Measurements from ENCODE around the gene RAB30. TPM values are rescaled to one million over a fixed set of nuclear protein-coding genes. Genes with fewer than 3 reads are reported as not detected.

The RAB30 gene
- total RNA-seq, 1 donor from 2014 or later, result 15.4 TPM

DNA sequence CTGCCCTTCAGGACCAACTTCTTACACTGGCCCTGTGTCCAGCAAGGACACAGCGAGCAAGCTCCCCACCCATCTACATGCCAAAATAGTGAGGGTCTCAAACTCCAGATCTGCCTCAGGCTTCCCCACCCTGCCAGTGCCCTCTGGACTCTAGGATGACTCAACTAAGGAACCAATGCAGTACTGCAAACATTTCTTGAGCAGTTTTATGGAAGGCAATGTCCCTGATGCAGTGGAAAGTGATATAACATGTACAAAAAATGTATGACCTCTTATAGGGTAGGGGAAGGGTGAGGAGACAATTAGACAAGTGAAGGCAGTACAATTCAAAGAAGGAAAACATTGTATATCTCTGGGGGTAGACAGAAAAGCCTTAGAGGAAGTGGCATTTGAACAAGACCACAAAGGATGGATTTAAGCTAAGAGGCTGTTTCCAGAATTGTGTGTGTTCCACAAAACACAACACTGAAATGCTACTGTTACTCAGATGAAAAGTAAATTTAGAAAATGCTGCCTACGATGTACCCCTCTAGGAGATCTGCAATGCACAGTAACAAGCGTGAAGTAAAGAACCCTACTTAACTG, 47.3 kb downstream of the RAB30 start:
- no peaks in the 10 kb centered on the region for H3K36me3 Mint-ChIP-seq (ENCODE audit: low read depth)
- H3K27me3 Mint-ChIP-seq (ENCODE audit: low read depth), result no peaks in the 10 kb centered on the region
- H3K9me3 Mint-ChIP-seq, result no peaks in the 10 kb centered on the region
- peaks cover 53% of the 10 kb centered on the region for H3K4me1 Mint-ChIP-seq
- H3K4me3 Mint-ChIP-seq, result no peak overlapping the region
- TF ChIP-seq, protein P1, sequence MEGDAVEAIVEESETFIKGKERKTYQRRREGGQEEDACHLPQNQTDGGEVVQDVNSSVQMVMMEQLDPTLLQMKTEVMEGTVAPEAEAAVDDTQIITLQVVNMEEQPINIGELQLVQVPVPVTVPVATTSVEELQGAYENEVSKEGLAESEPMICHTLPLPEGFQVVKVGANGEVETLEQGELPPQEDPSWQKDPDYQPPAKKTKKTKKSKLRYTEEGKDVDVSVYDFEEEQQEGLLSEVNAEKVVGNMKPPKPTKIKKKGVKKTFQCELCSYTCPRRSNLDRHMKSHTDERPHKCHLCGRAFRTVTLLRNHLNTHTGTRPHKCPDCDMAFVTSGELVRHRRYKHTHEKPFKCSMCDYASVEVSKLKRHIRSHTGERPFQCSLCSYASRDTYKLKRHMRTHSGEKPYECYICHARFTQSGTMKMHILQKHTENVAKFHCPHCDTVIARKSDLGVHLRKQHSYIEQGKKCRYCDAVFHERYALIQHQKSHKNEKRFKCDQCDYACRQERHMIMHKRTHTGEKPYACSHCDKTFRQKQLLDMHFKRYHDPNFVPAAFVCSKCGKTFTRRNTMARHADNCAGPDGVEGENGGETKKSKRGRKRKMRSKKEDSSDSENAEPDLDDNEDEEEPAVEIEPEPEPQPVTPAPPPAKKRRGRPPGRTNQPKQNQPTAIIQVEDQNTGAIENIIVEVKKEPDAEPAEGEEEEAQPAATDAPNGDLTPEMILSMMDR (conservative IDR thresholded peaks at IDR 0.05), result no peak
- peak overlapping the region; percentile 68 for H3K27ac Mint-ChIP-seq (ENCODE audit: unreplicated experiment)
- DNase-seq (ENCODE audit: low read depth, low spot score), result no peak

DNA sequence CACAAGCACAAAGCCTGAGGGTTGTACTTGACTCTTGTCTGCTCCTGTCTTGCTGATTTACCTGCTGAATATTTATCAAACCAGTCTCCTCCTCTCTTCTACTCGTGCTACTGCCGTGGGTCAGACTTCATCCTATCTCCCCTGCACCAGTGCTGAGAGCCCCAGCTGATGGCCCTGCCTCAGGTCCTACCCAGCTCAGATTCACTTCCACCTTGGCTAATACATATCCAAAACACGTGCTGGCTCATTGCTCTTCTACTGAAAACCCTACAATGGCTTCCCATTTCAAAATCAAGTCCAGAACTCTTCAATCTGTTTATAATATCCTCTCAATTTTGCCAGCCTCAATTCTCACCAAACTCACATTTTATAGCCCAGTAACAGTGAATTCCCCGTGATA, 48.3 kb downstream of the RAB30 start:
- Mint-ChIP-seq H3K4me1 (peaks cover 58% of the 10 kb centered on the region), H3K4me3 (no peak overlapping the region), H3K36me3 (ENCODE audit: low read depth) (peaks cover 1% of the 10 kb centered on the region), H3K27ac (ENCODE audit: unreplicated experiment) (no peak overlapping the region), H3K9me3 (no peaks in the 10 kb centered on the region), H3K27me3 (ENCODE audit: low read depth) (no peaks in the 10 kb centered on the region)
- DNase-seq (ENCODE audit: low read depth, low spot score), result no peak
- TF ChIP-seq, protein P1 (conservative IDR thresholded peaks at IDR 0.05), result no peak

DNA sequence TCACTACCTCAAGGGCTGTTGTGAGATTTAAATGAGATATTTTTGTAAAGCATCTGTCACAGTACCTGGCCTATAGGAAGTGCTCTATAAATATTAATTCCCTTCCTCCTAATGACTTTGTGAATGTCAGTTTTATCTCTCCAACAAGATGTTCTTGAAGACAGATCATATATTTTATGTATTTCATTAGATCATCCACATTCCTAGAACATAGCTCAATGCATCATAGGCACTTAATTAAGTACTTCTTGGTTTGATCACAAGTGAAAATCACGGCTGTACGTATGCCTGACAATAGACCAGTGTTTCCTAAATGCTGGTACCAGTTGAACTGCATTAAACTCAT, 49.9 kb downstream of the RAB30 start:
- Mint-ChIP-seq H3K36me3 (ENCODE audit: low read depth) (peaks cover 4% of the 10 kb centered on the region), H3K4me1 (peaks cover 43% of the 10 kb centered on the region), H3K4me3 (no peak overlapping the region), H3K27ac (ENCODE audit: unreplicated experiment) (no peak overlapping the region), H3K9me3 (peaks cover 2% of the 10 kb centered on the region), H3K27me3 (ENCODE audit: low read depth) (no peaks in the 10 kb centered on the region)
- TF ChIP-seq, protein P1 (conservative IDR thresholded peaks at IDR 0.05), result no peak
- DNase-seq (ENCODE audit: low read depth, low spot score), result no peak

DNA sequence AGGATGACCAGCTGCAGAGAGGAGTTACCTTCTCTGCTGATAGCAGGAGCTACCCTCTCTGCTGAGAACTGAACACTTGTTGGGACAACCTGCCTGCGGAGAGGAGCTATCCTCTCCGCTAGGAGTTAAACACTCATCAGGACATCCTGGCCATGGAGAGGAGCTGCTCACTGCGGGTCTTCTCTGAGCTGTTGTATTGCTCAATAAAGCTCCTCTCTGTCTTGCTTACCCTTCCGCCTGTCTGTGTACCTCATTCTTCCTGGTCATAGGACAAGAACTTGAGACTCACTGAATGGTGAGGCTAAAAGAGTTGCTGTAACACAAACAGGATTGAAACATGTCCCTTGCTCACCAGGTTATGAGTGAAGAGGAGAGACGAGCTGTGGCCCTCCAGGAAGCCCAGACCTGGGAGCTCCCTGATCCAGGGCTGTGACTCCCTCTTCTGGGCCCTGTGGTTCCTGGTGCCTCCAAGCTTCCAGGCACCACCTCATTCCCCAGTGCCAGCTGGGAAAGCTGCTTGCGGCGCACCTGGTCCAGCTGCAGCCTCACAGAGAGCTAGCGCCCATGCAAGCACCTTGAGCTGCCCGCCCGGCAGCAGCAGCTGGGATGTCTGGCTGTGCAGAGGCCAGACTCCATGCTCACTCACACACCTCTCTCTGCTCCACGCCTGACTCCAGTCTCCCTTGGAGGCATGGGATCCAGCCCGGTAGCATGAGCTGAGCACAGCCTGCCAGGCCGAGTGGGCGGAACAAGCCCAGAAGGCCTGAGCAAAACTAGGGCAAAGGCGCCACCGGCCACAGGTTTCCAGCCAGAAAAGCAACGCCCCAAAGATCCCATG, 50.5 kb downstream of the RAB30 start:
- Mint-ChIP-seq H3K4me3 (no peak overlapping the region), H3K4me1 (peaks cover 39% of the 10 kb centered on the region), H3K9me3 (peaks cover 2% of the 10 kb centered on the region), H3K36me3 (ENCODE audit: low read depth) (peaks cover 4% of the 10 kb centered on the region), H3K27me3 (ENCODE audit: low read depth) (no peaks in the 10 kb centered on the region), H3K27ac (ENCODE audit: unreplicated experiment) (no peak overlapping the region)
- TF ChIP-seq, protein P1 (conservative IDR thresholded peaks at IDR 0.05), result no peak
- DNase-seq (ENCODE audit: low read depth, low spot score), result no peak

DNA sequence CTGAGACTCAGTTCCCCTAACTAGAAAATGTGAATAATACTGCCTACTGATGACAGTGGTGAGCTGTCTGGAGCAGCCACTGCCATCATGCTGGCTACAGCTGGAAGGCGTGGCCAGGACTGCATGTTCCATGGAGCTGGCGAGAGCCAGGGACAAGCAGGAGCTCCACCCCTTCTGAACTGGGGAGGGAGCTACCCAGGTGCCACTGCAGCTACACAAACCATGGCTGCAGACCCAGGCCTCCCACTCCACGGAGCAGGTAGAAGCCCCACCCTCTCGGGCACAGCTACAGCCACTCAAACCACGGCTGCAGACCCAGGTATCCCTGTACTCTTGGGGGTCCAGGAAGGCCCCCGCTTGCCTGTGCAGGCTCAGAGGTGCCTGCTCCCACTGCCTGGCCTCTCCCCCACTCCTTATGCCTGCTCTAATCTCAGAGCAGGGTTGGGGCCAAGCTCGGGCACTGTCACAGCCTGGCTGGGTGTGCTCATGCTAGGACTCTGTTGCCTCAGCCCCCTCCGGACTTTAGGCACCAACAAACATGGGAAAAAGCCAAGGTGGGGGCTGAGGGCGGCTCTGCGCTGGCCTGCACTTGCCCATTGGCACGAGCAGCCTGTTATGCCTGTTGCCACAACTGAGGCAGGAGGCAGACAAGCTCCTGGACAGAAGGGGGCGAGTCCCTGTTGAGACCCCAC, 51.7 kb downstream of the RAB30 start:
- DNase-seq (ENCODE audit: low read depth, low spot score), result no peak
- H3K4me3 Mint-ChIP-seq, result no peak overlapping the region
- peaks cover 9% of the 10 kb centered on the region for H3K36me3 Mint-ChIP-seq (ENCODE audit: low read depth)
- TF ChIP-seq, protein P1 (conservative IDR thresholded peaks at IDR 0.05), result no peak
- H3K27me3 Mint-ChIP-seq (ENCODE audit: low read depth), result no peaks in the 10 kb centered on the region
- no peak overlapping the region for H3K27ac Mint-ChIP-seq (ENCODE audit: unreplicated experiment)
- peaks cover 5% of the 10 kb centered on the region for H3K9me3 Mint-ChIP-seq
- H3K4me1 Mint-ChIP-seq, result peaks cover 38% of the 10 kb centered on the region
